ENCODE data around the gene PRSS38.

PRSS38 gene

DNA sequence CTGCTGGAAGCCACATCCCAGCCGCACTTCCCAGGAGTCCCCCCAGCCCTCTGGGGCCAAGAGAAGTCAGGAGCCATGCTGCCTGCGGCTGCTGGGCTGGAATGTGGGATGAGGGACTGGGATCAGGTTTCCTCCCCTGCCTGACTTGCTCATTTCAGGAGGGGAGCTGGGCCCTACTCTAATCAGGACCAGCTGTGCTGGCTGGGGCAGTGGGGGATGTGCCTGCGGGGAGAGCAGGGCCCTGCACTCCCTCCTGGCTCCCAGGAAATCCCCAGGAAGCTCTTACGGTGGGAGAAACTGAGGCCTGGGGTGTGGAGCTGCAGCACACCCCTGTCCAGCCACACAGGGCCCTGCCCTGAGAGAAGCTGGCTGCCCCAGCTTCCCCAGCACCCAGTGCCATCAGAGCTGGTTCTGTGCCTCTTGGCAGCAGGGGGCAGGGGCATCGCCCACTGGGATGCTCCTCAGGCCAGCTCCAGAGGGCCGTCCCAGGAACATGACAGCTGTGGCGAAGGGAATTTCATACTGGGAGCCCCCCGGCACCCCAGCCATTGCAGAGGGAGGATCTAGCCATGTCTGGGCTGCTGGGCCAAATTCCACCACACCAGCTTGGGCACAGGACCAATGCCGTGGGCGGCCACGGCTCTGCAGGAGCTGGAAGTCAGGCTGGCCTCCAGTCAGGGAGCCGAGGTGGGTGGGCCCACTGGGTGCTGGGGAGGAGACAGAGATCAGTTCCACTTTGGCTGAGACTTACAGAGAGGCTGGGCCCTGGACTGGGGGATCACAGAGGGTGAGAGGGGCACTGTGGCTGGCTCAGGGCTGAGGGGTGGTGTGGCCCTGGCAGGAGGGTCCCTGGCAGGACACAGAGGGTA lies 21.3 kb upstream of the PRSS38 start:
- DNase-seq, result no peak

DNA sequence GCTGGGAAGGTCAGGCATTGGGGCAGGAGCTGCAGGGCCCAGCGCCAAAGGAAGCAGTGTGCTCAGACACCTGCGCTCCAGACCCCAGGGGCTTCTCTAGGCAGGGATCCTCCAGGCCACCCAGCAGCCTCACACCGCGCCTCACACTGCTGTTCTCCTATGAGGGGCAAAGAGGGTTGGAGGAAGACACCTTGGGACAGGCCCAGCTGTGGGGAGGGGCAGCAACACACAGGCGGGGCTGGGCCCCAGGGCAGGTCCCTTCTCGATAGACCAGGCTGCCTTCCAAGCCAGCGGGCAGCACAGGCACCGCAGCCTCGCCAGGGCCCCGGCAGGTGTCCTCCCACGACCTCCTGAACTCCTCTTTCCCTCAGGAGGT lies 20.7 kb upstream of the PRSS38 start:
- DNase-seq, result no peak

DNA sequence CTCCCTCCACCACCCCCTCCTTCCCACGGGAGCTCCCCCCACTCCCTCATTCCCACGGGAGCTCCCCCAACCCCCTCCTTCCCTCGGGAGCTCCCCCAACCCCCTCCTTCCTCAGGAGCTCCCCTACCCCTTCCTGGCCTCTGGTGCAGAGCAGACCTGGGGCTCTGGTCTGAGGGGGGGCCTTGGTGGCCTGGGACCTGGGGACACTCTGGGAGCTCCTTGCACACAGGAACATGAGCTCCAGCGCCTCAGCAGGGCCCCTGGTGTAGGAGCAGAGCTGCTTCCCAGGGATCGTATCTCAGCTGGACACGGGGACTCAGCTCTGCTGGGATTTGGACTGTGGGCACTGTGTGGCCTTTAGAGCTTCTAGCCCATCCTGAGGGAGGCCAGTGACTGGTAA lies 19.7 kb upstream of the PRSS38 start:
- no peak for DNase-seq

DNA sequence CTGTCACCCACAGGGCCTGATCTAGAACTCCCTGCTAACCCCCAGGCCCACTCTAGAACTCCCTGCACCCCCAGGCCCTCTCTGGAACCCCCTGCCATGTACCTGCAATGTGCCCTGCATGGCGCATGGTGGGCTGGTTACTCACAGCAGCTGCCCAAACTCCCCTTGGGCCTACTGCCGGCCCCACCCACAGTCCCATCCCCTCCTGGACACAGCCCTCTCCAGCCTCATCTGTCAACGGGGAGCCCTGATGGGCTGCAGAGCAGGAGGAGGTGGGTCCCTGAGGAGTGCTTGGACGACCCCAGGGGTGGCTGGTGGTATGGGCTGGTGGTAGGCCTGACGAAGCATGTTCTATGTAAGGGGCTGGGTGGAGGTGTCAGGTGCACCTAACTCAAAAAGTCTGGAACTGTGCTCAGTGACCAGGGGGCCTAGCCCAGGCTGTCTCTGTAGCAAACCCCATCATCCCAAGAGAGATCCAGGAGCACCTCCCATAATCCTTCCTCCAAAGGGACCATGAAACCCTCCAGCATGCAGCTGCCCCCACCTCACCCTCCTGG lies 19.0 kb upstream of the PRSS38 start:
- DNase-seq, result no peak

DNA sequence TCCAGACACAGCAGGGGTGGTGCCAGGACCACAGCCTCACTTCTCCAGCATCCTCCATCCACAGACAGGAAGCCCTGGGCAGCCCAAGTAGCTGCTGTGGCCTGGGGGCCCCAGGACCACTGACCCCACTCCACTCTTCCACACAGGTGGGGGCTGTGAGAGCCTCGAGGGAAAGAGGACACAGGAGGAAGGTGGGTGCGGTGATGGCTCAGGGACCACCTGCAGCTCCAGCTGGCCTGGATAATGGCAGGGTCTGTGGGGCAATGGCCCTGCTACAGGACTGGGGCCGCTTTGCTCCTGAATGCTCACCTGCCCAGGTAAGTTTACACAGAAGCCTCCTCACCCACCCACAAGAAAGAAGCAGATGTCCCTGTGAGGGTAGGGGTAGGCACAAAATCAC lies 18.3 kb upstream of the PRSS38 start:
- no peak for DNase-seq

DNA sequence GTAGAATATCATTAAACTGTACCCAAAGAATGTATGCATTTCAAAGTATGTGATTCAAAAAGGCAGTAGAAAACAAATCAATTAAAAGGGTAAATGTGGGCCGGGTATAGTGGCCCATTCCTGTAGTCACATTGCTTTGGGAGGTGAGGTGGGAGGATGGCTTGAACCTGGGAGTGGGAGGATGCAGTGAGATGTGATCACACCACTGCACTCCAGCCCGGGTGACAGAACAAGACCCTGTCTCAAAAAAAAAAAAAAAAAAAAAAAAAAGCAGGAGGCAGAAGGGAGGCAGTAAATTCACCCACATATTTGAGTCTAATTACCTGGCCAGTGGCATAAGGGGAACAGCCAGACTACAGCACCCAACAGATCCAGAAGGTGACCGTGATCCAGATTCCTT lies 17.9 kb upstream of the PRSS38 start:
- no peak for DNase-seq

DNA sequence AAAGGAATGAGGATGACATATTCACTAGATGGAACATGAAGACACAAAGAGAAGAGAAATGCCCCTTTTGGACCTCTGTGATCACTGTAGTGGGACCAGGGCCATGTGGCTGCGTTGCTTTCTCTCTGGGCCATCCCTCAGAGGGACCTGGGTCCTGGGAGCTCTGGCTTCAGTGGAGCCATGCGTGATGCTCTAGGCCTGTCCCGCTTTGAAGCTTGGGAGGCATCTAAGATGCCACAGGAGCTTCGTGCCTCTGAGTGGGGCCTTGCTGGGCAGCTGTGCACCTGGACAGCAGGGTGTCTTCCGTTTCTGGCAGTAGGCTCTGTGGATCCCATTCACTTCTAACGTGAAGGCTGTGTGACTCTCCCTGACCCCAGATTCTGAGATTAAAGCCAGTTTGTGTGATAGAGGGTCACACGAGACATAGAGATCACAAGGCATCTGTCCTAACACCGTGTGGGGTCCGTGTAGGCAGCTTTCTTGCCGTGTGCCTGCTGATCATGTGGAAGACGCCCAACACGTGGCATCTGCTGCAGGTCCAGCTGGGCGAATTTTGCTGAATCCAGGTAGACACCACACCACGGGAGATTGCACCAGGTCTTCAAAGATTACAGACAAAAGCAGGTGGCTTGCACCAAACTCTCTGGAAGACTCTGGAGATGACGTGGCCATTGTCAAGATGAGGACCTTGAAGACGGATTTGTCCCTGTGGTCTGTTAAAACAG lies 17.2 kb upstream of the PRSS38 start:
- DNase-seq, result no peak

DNA sequence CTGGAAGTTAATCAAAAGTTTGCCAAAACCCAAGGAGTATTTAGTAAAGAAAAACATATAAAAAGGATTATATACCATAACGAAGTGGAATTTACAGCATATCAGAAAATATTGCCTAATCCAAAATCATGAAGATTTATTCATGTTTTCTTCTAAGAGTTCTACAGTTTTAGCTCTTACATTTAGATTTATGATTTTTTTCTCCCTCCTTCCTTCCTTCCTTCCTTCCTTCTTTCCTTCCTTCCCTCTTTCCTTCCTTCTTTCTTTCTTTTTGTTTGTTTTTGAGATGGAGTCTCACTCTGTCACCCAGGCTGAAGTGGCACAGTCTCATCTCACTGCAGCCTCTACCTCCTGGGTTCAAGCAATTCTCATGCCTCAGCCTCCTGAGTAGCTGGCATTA lies 15.7 kb upstream of the PRSS38 start:
- DNase-seq, result no peak

DNA sequence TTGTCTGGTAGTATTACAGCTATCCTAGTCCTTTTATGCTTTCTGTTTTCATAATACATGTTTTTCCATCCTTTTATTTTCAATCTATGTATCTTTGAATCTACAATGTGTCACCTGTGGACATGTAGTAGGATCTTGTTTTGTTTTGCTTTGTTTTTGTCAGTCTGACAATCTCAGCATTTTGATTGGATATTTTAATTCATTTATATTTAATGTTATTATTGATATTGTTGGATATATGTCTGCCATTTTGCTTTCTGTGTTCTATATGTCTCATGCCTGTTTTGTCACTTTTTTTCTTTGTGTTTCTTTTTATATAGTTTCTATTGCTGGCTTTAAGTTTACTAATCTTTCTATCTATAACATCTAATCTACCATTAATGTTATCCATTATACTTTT lies 11.5 kb upstream of the PRSS38 start:
- DNase-seq, result no peak

DNA sequence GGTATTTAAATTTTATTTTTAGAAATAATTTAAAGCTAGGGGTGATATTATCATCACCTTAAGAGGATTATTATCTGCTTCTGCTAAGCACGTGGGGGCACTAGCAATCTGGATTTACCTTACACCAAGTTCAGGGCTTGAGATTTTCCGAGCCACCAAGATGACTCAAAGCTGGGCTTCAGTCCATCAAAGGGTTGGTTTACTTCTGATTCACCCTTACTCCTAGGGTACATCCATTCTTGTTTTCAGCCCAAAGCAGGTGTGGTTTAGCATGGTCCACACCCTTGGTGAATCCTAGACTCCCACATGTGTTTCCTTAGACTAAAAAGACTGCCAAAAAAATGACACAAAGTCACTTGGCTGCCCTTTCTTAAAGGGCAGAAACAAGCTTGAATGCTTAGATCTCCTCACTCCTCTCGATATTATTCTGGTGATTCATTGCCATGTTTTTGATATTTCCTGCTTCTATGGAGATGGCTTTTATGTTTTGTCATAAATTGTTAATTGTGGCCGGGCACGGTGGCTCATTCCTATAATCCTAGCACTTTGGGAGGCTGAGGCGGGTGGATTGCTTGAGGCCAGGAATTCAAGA lies 9.8 kb upstream of the PRSS38 start:
- DNase-seq, result no peak

DNA sequence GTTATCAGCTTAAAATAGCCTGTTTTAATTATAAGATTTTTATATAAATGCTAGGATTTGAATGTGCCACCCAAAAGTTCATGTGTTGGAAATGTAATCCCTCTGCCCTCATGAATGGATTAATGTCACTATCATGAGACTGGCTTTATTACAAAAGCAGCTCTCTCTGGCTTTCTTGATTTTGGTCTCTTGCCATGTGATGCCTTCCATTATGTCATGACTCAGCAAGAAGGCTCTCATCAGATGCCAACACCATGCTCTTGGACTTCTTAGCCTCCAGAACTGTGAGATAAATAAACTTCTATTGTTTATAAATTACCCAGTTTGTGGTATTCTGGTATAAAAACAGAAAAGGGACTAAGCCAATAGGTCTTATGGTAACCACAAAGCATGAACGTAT lies 6.9 kb upstream of the PRSS38 start:
- DNase-seq, result no peak

DNA sequence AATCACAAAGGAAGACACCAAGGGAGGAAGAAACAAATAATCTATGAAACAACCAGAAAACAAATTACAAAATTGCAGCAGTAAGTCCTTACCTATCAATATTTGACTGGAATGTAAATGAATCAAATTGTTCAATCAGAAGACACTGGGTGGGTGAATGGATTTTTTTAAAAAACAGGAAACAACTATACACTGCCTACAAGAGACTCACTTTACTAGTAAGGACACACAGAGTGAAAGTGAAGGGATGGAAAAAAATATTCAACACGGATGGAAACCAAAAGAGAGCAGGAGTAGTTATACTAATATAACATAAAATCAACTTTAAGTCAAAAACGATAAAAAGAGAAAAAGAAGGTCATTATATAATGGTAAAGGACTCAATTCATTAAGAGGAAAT lies 6.4 kb upstream of the PRSS38 start:
- no peak for DNase-seq

DNA sequence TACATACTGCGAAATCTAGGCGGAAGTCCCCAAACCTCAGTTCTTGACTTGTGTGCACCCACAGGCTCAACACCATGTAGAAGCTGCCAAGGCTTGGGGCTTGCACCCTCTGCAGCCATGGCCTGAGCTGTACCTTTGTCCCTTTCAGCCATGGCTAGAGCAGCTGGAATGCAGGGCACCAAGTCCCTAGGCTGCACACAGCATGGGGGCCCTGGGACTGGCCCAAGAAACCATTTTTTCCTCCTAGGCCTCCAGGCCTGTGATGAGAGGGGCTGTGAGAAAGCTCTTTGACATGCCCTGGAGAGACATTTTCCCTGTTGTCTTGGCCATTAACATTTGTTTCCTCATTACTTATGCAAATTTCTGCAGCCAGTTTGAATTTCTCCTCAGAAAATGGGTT lies 1.5 kb upstream of the PRSS38 start:
- DNase-seq, result no peak

DNA sequence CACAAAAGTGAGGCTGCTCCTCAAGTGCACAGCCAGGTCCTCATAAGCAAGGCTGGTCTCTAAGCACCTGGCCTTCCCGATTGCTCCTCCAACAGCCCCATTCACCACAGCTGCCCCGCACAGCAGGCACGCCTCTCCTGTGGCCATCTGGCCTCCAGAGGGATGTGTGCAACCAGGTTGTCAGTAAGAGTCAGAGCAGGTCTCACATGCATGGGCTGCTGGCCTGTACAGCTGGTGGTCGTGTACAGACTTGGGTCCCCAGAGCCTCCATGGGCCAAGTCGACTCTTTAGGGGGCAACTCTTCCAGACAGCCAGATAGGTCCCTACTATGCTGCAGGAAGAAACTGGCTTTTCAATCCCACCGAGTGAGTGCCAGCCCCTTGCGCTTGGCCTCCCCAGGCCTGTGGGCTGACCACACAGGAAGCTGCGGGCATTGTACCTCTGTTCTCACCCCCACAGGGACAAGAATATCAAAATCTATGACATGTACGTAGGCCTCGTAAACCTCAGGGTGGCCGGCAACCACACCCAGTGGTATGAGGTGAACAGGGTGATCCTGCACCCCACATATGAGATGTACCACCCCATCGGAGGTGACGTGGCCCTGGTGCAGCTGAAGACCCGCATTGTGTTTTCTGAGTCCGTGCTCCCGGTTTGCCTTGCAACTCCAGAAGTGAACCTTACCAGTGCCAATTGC lies 1.4 kb downstream of the PRSS38 start:
- DNase-seq, result no peak

DNA sequence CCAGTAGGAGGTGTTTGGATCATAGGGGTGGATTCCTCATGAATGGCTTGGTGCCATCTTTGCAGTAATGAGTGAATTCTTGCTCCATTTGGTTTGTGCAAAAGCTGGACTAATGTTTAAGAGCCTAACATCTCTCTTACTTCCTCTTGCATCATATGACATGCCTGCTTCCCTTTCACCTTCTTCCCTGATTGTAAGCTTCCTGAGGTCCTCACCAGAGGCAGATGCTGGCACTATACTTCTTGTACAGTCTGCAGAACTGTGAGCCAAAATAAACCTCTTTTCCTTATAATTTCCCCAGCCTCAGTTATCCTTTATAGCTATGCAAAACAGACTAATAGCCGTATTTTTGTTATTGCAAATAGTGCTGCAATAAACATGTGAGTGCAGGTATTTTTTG lies 8.1 kb downstream of the PRSS38 start:
- DNase-seq, result no peak

DNA sequence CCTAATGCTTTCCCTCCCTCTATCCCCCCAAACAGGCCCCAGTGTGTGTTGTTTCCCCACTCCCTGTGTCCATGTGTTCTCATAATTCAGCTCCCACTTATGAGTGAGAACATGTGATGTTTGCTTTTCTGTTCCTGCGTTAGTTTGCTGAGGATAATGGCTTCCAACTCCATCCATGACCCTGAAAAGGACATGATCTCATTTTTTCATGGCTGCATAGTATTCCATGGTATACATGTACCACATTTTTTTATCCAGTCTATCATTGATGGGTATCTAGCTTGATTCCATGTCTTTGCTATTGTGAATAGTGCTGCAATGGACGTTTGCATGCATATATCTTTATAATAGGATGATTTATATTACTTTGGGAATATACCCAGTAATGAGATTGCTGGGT lies 8.7 kb downstream of the PRSS38 start:
- DNase-seq, result no peak

DNA sequence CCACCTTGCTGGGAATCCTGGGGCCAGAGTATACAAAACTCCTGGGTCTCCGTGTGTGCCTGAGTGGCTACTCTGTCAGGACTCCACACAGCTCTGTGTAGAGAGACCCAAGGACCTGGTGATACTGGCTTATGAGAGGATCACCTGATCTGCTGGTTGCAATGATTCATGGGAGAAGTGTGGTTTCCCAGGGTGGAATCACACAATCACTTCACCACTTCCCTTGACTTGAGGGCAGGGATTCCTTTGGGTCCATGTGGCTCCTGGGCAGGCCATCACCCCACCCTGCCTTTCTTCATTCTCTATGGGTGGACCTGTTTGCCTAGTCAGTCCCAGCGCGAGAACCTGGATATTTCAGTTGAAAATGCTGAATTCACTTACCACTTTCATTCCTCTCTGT lies 13.3 kb downstream of the PRSS38 start:
- DNase-seq, result no peak

DNA sequence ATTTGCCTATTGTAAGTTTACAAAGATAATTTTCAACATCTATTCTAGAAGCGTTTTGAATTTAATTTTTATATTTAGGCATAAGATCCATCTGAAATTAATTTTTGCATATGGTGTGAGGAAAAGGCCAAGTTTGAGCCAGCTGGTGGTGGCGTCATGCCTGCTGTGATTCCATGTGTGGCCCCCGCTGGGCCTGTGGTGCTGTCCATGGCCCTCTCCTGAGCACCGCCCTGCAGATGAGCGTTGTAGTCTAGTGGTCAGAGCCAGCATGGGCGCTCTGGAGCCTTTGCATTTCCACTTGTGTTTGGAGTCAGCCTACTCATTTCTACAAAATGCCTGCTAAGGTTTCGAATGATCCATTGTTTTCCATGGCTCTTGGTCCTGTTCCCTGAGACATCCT lies 22.7 kb downstream of the PRSS38 start:
- DNase-seq, result no peak

DNA sequence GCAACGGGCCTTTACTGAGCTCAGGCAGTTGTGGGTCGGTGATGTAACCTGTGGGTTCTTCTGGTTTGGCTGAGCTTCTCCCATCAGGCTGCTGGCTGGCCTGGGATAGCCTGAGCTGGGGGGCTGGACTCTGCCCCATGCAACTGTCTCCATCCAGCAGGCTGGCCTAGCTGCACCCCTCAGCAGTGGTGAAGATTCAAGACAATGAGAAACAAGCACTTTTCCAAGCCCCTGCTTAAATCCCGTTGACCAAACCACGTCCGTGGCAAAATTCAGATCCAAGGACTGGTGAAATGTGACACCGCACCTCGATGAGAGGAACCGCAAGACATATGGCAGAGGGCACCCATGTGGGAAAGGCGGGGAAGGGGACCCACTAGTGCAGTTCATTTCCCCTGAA lies 25.6 kb downstream of the PRSS38 start:
- DNase-seq, result no peak

DNA sequence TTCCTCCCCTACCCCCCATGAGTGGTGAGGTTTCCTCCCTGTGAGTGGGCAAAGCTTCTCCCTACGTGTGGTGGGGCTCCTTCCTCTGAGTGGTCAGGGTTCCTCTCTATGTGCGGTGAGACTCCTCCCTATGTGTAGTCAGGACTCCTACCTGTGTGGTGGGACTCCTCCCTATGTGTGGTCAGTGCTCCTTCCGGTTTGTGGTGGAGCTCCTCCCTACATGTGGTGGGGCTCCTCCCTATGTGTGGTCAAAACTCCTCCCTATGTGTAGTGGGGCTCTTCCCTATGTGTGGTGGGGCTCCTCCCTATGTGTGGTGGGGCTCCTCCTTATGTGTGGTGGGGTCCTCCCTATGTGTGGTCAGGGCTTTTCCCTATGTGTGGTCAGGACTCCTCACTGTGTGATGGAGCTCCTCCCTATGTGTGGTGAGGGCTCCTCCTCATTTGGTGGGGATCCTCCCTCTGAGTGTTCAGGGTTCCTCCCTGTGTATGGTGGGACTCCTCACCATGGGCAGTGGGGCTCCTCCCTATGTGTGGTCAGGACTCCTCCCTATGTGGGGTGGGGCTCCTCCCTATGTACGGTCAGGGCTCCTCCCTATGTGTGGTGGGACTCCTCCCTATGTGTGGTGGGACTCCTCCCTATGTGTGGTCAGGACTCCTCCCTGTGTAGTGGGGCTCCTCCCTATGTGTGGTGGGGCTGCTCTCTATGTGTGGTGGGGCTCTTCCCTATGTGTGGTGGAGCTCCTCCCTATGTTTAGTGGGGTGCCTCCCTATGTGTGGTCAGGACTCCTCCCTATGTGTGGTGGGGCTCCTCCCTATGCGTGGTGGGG lies 29.1 kb downstream of the PRSS38 start:
- no peak for DNase-seq

DNA sequence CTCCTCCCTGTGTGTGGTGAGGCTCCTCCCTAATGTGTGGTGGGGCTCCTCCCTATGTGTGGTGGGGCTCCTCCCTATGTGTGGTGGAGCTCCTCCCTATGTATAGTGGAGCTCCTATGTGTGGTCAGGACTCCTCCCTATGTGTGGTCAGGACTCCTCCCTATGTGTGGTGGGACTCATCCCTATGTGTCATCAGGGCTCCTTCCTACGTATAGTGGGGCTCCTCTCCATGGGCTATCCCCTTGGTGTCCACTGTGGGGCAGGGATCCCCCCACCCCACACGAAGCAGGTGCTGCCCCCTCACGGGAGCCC lies 29.6 kb downstream of the PRSS38 start:
- no peak for DNase-seq

DNA sequence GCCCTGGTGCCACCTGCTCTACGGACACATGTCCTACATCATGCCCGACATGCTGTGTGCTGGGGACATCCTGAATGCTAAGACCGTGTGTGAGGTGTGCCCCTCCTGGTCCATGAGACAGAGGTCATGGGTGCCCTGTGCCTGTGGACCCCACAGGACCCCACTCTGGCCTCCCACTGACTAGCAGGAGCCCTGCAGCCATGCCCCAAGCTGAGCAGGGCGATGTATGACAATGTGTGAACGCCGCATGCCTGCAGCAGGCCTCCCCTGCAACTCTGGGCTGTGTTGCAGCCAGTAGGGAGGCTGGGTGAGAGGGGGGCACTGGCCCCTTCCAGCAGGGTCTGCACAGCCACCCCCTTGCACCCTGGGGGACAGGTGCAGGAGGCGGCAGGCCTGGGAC lies 30.0 kb downstream of the PRSS38 start:
- DNase-seq, result no peak
